PC-3 (cell line): ENCODE results near the gene PBLD.

Experiments used
- EZH2 ChIP-seq: fragments of 300-600 bp; sonication (generic); IDR thresholded peaks from one replicate; pipeline ENCODE4 v1.6.1; 2017; ENCODE audit warnings: antibody characterized with exemption, mild to moderate bottlenecking, low read length; ENCODE audit not compliant: unreplicated experiment
- TF ChIP-seq, protein P1 (sequence below): fragments of 300-600 bp; sonication (generic); conservative IDR thresholded peaks from 2 replicates; pipeline ENCODE4 v1.5.1; 2017; ENCODE audit warnings: antibody characterized with exemption, low read depth, mild to moderate bottlenecking, low read length

DNA sequence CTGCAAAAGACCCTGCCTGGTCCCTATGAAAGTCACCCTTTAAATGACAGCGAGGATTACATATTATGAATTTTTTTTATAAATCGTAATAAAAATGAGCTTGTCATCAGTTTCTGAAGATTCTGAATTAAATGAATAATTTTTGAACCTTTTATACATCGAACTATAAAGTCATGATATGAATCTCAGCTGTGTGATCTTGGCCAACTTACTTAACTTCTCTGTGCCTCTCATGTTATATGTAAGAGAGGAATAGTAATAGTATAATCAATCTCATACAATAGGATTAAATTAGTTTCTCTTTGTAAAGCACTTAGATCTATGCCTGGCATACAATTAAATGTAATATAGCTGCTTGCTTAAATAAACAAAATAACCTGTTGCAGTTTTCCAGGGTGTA is 95.6 kb downstream of the PBLD start:
- TF ChIP-seq, protein P1, sequence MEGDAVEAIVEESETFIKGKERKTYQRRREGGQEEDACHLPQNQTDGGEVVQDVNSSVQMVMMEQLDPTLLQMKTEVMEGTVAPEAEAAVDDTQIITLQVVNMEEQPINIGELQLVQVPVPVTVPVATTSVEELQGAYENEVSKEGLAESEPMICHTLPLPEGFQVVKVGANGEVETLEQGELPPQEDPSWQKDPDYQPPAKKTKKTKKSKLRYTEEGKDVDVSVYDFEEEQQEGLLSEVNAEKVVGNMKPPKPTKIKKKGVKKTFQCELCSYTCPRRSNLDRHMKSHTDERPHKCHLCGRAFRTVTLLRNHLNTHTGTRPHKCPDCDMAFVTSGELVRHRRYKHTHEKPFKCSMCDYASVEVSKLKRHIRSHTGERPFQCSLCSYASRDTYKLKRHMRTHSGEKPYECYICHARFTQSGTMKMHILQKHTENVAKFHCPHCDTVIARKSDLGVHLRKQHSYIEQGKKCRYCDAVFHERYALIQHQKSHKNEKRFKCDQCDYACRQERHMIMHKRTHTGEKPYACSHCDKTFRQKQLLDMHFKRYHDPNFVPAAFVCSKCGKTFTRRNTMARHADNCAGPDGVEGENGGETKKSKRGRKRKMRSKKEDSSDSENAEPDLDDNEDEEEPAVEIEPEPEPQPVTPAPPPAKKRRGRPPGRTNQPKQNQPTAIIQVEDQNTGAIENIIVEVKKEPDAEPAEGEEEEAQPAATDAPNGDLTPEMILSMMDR: no peak
- TF ChIP-seq EZH2: no peak
